Lung (tissue), 12 donors: ENCODE data around the gene SUPT20H. TPM values are rescaled to one million over a fixed set of nuclear protein-coding genes. Genes with fewer than 3 reads are reported as not detected.
"Not testable (repeated sequence)": the region's sequence is repeated elsewhere in the genome, so short reads cannot be mapped to it uniquely, and the experiment has no call there.

Experiments used
- ATAC-seq: fragments of 200-7000 bp; cut with Tn5 transposase; one replicate; pipeline ENCODE4 v1.9.1; 2020; ENCODE audit warnings: moderate number of reproducible peaks; ENCODE audit not compliant: insufficient read depth, low FRiP score
- DNase-seq, 3 donors: peaks; one replicate each; pipeline ENCODE4 v3.0.0-alpha.2; 2013 to 2017
- H3K27ac ChIP-seq, 2 donors: one replicate each; pipeline ENCODE4 v1.5.1; 2013; ENCODE audit warnings: mild to moderate bottlenecking in 2 of 2, moderate library complexity in 2 of 2, control low read depth in 1 of 2, inconsistent platforms in 1 of 2, low read depth in 1 of 2, low read length in 1 of 2
- H3K27me3 ChIP-seq, 3 donors: one replicate each; pipeline ENCODE4 v1.5.1; 2013; ENCODE audit warnings: low read length in 2 of 3; ENCODE audit not compliant: control insufficient read depth in 3 of 3, insufficient read depth in 3 of 3
- H3K36me3 ChIP-seq, 4 donors: one replicate each; pipeline ENCODE4 v1.5.1; 2013; ENCODE audit warnings: low read length in 4 of 4, mild to moderate bottlenecking in 1 of 4, moderate library complexity in 1 of 4; ENCODE audit not compliant: control insufficient read depth in 4 of 4, insufficient read depth in 4 of 4
- H3K4me1 ChIP-seq, 5 donors: one replicate each; pipeline ENCODE4 v1.5.1; 2013; ENCODE audit warnings: low read length in 5 of 5, mild to moderate bottlenecking in 2 of 5, moderate library complexity in 1 of 5; ENCODE audit not compliant: control insufficient read depth in 5 of 5, insufficient read depth in 5 of 5
- H3K4me3 ChIP-seq: one replicate; pipeline ENCODE4 v1.5.1; 2013; ENCODE audit warnings: mild to moderate bottlenecking, control low read depth, moderate library complexity
- H3K9ac ChIP-seq, 2 donors: one replicate each; pipeline ENCODE4 v1.5.1; 2013; ENCODE audit warnings: low read length in 2 of 2, control low read depth in 1 of 2; ENCODE audit not compliant: insufficient read depth in 1 of 2
- H3K9me3 ChIP-seq, 4 donors: one replicate each; pipeline ENCODE4 v1.5.1; 2013; ENCODE audit warnings: low read length in 3 of 4, mild to moderate bottlenecking in 1 of 4, moderate library complexity in 1 of 4; ENCODE audit not compliant: control insufficient read depth in 4 of 4, insufficient read depth in 3 of 4
- CTCF ChIP-seq: IDR thresholded peaks from 2 replicates; pipeline ENCODE4 v1.5.1; 2012; ENCODE audit warnings: mild to moderate bottlenecking; ENCODE audit errors: control extremely low read depth, extremely low read depth
- WGBS, 2 donors: extraction: QIAGEN DNeasy Blood & Tissue Kit; methylation state at CpG; one replicate each; pipeline ENCODE4 v1.1.7; 2013; 5-methylcytosine and 5-hydroxymethylcytosine counted together
- polyA plus RNA-seq, 2 donors: library from polyadenylated mRNA; stranded (reverse); fragments of 200-250 nt; gene quantifications; one replicate each; pipeline ENCODE4 v1.2.1, GENCODE V29; 2013
- total RNA-seq, 2 donors: library from RNA; depleted of rRNA in 1 of 2; stranded (reverse); fragments of >200 nt in 1 of 2; gene quantifications; one replicate each; pipeline ENCODE4 v1.2.1, GENCODE V29; 2014 to 2021
- donor health status: control.
- donor health status: control.
- donor health status: Bipolar disorder and iron deficiency.
- donor health status: healthy.
- donor health status: DM: yes; HTN: yes; CAD: no.

The SUPT20H gene
- total and polyA plus RNA-seq, 4 donors, result 24.2 to 134 (median 39.8) TPM

DNA sequence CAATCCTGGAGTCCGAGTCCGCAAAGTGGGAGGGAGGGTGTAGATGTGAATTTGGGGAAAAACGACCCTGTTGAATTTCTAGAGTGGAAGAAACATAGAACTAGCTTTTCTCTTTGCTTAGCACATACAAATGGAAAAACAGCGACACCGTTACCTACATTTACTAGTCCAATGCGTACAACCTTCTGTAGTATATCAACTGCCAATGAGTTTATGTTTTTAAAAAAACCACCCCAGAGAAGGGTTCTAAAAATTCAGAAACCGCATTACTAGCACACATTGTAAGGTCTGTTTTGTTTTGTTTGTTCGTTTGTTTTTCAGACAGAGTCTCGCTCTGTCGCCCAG is 332 bp upstream of the SUPT20H start:
- peak overlapping the region; percentile 42 for H3K4me3 ChIP-seq
- H3K27ac ChIP-seq, result peak overlapping the region; percentile 59 to 97
- DNase-seq (no peak), ATAC-seq (no peak)
- H3K9me3 ChIP-seq, result no peaks in the 10 kb centered on the region
- TF ChIP-seq CTCF, result no peak
- peak overlapping the region in 1 of 2 donors; percentile 85 for H3K9ac ChIP-seq
- peaks cover 0 to 2% (median 1%) of the 10 kb centered on the region in 4 donors for H3K36me3 ChIP-seq
- WGBS, 2 donors, result 22% methylated on average over 10 of the region's 10 CpGs
- peaks cover 0 to 14% (median 6%) of the 10 kb centered on the region in 5 donors for H3K4me1 ChIP-seq
- H3K27me3 ChIP-seq, result no peaks in the 10 kb centered on the region

GRCh38 chr13:37056228-37056627 is 3.3 kb downstream of the SUPT20H start:
- 87 to 89% methylated on average over 2 of the region's 2 CpGs for WGBS, 2 donors
- not testable (repeated sequence) for ATAC-seq, H3K36me3 ChIP-seq, H3K4me3 ChIP-seq, H3K9ac ChIP-seq, DNase-seq, H3K27me3 ChIP-seq, H3K9me3 ChIP-seq, H3K27ac ChIP-seq
- H3K4me1 ChIP-seq, result peaks cover 0 to 14% (median 6%) of the 10 kb centered on the region in 5 donors

DNA sequence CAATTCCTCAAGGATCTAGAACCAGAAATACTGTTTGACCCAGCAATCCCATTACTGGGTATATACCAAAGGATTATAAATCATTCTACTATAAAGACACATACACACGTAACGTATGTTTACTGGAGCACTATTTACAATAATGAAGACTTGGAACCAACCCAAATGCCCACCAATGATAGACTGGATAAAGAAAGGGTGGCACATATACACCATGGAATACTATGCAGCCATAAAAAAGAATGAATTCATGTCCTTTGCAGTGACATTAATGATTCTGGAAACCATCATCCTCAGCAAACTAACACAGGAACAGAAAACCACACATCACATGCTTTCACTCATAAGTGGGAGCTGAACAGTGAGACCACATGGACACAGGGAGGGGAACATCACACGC is 6.4 kb downstream of the SUPT20H start:
- H3K36me3 ChIP-seq, DNase-seq, H3K27me3 ChIP-seq, H3K9ac ChIP-seq, ATAC-seq, H3K4me1 ChIP-seq, H3K9me3 ChIP-seq, H3K4me3 ChIP-seq, H3K27ac ChIP-seq: not testable (repeated sequence)
- WGBS, 2 donors, result 97 to 100% methylated on average over 3 of the region's 3 CpGs

GRCh38 chr13:37049810-37050209 is 9.7 kb downstream of the SUPT20H start:
- ATAC-seq, result no peak
- H3K36me3 ChIP-seq, result peaks cover 0 to 10% (median 0%) of the 10 kb centered on the region in 4 donors
- no peaks in the 10 kb centered on the region for H3K9me3 ChIP-seq
- H3K27me3 ChIP-seq, result no peaks in the 10 kb centered on the region
- no peak for TF ChIP-seq CTCF
- H3K4me1 ChIP-seq, result no peaks in the 10 kb centered on the region
- DNase-seq, result no peak
- no peak overlapping the region for H3K27ac ChIP-seq
- no peak overlapping the region for H3K4me3 ChIP-seq
- 66 to 76% methylated on average over 1 of the region's 1 CpG for WGBS, 2 donors
- H3K9ac ChIP-seq, result no peak overlapping the region

DNA sequence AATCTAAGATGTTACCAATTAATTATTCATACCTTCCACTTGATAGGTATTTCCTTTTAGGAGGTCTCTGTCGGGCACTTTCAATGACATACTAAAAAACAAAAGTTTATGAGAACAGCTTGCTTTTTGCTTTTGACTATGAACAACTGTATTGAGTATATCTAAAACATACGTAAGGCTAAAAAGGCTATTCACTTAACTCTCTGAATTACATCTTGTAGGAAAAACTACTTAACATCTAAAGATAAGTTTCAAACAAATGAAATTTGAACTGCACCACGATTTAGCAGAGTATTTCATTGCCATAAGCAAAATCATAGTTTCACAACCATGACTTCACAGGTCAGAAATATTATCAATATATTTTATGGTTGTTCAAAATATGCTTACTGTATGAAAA is 11.6 kb downstream of the SUPT20H start:
- no peaks in the 10 kb centered on the region for H3K9me3 ChIP-seq
- TF ChIP-seq CTCF, result no peak
- DNase-seq, result no peak
- no peak for ATAC-seq
- H3K27me3 ChIP-seq, result no peaks in the 10 kb centered on the region
- H3K36me3 ChIP-seq, result peaks cover 4 to 16% (median 6%) of the 10 kb centered on the region in 4 donors
- 80 to 91% methylated on average over 3 of the region's 3 CpGs for WGBS, 2 donors
- no peak overlapping the region for H3K27ac ChIP-seq
- no peak overlapping the region for H3K9ac ChIP-seq
- no peaks in the 10 kb centered on the region for H3K4me1 ChIP-seq
- no peak overlapping the region for H3K4me3 ChIP-seq
